Activated T-helper 9 cell treated with anti-CD3 and anti-CD28 coated beads, Interleukin-2, amount 50 U/mL, for 16 hours (primary cell): ENCODE measurements around the gene ATP9B.
"Not testable (repeated sequence)": the region's sequence is repeated elsewhere in the genome, so short reads cannot be mapped to it uniquely, and the experiment has no call there.

Experiments
- DNase-seq: peaks from one replicate; pipeline ENCODE4 v3.0.0-alpha.2; 2020; ENCODE audit warnings: low read depth

ATP9B gene

DNA sequence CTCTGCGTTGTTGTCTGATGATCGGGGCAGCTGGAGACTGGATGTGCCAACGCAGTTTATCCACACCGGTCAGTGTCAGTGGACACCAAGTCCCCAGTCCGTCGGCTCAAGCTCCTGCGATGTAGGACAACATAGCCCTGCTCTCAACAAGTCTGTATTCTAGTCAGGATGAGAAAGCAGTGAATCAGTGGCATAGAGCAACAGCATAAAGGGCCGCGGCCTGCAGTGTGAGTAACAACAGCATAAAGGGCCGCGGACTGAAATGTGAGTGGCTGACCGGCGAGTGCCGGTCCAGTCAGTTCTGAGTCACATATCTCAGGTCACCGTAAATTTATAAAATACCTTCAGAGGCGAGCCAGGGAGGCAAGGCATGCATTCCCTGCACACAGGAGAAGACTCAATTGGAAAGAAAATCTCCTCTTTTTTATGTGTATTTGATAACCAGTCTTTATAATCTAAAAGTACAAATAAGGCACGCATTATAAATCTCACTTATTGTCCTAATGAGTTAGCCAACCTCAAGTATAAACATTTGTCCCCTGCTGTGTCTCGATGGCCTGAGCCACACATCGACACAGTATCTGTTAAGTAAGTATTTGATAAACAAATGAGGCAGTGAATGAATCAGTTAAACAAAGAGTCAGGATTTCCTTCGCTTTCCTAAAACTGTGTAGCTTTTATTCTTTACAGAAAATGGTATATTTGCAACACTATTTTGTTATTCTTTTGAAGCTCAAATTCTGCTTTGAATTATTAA lies 292.8 kb downstream of the ATP9B start:
- no peak for DNase-seq

DNA sequence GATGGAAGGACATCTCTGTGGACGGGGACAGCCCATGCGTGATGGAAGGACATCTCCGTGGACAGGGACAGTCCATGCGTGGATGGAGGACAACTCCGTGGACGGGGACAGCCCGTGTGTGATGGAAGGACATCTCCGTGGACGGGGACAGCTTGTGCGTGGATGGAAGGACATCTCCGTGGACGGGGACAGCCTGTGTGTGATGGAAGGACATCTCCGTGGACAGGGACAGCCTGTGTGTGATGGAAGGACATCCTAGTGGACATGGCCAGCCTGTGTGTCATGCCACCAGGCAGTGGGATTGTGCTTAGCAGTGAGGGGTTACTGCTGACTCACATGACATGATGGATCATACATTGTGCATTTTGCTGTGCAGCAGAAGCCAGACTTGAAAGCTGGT lies 296.5 kb downstream of the ATP9B start:
- no peak for DNase-seq

DNA sequence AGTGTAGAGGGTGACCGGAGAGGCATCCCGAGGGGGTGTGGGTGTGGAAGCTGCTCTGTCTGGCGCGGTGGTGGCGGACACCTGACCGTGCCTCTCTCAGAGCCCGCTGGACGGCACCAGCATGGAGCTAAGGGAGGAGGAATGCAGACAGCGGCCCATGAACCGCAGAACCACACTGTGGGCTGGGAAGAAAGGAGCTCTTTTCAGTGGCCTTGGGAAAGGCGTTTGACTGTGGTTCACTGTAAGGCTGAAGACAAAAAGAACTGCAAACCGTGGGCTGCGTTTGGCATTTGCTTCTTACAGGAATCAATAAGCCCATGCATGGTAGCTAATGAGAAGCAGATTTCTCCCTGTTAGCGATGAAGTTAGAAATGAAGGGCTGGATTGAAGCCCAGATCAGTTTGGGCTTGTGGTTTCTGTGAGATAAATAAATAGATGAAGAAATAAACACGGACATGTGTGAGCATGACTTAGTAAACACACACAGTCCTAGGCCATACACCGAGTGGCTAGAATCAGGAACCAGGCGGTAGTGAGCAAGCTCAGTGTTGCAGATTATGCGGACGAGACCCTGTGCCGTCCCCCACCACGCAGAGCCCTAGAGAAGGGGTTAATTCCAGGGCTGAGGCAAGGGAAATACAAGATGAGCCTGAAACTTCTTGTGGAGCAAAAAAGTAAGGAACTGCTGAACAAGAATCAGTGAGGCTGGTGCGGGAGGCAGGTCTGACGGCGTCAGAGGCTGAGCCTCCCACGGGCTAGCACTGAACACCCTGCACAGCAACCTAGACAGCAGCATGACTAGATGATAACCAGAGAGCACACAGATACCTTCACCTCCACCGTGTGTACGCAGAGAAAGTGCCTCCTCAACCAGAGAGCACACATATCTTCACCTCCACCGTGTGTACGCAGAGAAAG lies 297.2 kb downstream of the ATP9B start:
- DNase-seq: no peak

DNA sequence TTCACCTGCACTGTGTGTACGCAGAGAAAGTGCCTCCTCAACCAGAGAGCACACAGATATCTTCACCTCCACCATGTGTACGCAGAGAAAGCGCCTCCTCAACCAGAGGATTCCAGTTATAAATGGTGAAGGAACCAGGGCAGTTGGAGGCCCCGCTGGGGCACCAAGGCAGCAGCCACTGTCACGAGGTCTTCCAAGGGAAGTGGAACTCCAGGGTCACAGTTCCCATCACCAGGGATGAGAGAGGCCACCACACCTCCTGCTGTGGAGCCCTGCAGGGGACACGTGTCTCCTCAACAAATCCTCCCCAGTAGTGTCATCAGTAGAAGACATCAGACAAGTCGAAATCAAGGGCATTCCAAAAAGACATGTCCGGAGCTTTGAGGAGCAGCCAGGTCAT lies 298.3 kb downstream of the ATP9B start:
- no peak for DNase-seq

GRCh38 chr18:79367989-79368388 lies 298.8 kb downstream of the ATP9B start:
- no peak for DNase-seq

GRCh38 chr18:79368681-79369080 lies 299.5 kb downstream of the ATP9B start:
- DNase-seq: no peak

DNA sequence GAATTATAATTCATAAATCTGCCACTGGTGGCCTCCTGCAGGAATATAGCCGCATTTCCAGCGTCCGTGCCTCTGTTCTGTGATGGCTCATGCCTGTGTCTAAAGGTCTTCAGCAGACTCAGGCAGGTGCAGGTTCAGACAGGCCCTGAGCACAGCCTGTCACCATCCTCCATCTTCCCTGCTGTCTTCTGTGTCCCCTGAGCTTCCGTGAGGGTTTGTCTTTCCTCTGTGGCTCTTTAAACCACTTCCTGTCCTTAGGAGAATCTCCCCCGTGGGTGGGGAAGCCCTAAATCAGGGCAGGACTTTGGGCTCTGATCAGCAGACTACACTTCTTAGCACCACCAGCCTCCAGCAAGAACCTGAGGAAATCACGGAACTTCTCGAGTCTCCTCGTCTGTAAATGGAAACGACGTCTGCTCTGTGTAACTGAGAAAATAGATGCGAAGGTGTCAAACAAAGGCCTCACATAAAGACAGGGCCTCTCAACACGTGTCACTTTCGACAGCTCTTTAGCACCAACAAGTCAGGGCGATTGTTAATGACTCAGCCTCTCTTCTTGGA lies 302.4 kb downstream of the ATP9B start:
- no peak for DNase-seq

DNA sequence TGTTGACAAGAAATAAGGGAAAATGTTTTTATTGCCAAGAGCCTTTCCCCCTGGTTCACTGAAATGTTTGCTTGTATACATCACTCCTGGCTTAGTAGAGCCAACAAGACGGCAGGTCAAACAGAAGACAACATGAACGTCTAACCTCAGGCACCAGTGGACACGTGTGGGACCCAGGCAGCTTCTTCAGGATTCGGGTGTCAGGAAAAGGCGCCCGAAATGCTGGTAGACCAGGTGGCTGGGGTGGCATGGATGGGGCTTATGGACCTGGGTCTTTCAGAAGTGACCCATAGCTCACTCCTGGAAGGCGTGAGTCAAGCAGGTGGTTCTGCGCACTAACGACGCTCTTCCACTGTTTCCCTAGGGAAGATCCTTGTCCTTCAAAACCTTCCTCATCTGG lies 303.3 kb downstream of the ATP9B start:
- no peak for DNase-seq

DNA sequence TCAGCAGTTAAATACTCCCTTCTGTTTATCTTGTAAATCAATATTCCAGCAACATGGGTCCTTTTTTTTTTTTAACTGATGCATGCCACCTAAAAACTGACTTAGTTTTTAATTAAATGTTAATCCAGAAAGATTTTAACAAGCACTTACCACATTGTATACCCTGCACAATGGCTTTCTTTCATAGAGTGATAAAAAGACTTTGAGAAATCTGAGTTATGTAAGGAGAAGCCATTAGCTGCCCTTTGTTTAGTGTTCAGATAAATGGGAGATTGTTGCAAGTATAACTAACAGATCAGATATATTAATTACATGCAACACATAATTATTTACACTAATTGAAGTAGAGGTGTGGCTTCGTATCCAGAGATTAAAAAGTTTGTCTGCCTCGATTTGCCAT lies 303.8 kb downstream of the ATP9B start:
- DNase-seq: no peak

DNA sequence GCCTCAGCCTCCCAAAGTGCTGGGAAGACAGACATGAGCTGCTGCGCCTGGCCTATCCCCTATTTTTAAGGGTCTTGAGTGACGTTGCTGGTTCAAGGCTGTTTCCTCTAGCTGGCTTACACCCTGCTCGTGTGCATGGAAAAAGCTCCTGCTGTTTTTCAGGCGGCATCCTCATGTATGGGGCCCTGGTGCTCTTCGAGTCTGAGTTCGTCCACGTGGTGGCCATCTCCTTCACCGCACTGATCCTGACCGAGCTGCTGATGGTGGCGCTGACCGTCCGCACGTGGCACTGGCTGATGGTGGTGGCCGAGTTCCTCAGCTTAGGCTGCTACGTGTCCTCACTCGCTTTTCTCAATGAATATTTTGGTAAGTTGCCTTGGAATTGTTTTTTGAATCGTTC lies 304.5 kb downstream of the ATP9B start:
- DNase-seq: no peak

- no peak for DNase-seq
Observed at GRCh38 chr18:79374408-79375171, 305.4 kb downstream of the ATP9B start.

DNA sequence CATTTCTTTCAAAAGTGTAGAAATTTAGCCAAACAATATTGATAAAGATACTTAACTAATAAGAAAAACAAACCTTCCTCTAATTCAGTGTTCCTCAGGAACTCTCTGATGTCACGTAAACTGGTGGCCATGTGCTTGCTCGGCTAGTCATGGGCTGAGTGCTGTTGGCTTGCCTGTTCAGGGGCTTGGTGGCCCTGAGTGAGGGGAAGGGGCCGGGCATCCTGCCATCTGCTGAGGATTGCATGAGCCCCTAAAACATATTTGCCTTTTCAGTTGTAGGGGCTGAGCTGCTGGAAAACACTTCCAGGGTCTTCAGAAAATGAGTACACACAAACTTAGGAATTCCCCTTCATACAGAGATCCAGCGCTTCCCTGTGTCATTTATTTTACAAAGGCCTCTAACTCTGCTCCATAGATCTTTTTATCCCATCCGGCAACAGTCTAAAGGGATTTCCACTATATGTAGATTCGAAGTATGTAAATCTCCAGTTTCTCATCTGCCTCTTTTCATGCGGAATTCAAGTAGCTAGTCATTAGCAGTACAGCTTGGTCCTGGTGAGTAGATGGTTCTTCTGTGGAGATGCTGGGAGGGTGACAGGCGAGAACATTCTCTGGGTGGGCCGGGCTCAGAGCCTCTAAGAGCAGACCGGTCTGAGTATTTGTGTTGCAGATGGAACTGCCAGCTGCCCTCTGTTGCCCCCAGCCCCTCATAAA lies 306.4 kb downstream of the ATP9B start:
- no peak for DNase-seq

- not testable (repeated sequence) for DNase-seq
Observed at GRCh38 chr18:79376661-79377060, 307.5 kb downstream of the ATP9B start.

DNA sequence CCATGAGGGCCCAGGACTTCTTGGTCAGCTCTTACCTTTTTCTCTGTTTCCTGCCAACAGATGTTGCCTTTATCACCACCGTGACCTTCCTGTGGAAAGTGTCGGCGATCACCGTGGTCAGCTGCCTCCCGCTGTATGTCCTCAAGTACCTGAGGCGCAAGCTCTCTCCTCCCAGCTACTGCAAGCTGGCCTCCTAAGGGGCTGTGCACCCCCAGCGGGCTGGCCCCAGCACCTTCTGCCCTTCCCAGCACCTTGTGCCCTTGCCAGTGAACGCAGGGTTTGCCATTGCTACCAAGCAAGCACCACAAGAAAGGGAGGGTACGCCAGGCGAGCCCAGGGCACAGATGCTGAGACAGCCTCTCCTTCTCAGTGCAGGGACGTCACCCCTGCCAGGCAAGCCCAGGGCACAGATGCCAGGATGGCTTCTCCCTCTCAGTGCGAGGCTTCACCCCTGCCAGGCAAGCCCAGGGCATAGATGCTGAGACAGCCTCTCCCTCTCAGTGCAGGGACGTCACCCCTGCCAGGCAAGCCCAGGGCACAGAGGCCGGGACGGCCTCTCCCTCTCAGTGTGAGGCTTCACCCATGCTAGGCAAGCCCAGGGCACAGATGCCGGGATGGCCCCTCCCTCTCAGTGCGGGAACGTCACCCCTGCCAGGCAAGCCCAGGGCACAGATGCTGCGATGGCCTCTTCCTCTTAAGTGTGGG lies 308.1 kb downstream of the ATP9B start:
- no peak for DNase-seq

DNA sequence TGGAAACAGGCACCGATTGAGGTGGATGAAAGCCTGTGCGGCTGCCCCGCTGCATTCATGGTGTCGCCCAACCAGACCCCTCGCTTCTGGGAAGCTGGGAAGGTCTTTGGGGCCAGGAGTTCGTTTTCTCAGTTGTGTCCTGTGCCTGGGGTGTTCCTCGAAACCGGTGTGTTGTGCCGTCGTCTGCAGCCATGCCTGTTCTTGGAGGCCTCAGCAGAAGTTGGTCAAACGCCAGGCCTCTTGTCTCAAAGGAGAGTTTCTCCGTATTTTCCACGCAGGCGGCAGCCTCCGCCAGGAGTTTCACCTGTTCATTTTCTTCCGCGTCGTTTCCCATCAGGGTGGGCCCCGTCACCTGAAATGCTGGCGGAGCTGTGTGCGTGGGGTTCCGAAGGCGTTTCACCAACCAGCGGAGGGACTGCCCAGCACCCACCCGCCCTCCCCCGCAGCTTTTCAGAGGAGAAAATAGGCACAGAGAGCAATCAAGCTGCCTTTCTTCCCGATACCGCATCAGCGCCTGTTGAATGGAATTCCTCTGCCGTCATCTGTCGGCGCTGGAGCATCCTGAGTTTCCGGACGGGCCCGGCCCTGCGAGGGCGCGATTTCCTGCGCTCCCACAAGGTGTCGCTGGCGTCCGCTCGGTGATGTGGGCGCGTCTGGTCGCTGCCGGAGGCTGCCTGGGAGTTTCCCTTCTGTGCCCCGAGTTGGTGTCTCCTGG lies 309.5 kb downstream of the ATP9B start:
- peak; percentile 79 for DNase-seq

GRCh38 chr18:79379251-79379905 lies 310.2 kb downstream of the ATP9B start:
- DNase-seq: no peak

DNA sequence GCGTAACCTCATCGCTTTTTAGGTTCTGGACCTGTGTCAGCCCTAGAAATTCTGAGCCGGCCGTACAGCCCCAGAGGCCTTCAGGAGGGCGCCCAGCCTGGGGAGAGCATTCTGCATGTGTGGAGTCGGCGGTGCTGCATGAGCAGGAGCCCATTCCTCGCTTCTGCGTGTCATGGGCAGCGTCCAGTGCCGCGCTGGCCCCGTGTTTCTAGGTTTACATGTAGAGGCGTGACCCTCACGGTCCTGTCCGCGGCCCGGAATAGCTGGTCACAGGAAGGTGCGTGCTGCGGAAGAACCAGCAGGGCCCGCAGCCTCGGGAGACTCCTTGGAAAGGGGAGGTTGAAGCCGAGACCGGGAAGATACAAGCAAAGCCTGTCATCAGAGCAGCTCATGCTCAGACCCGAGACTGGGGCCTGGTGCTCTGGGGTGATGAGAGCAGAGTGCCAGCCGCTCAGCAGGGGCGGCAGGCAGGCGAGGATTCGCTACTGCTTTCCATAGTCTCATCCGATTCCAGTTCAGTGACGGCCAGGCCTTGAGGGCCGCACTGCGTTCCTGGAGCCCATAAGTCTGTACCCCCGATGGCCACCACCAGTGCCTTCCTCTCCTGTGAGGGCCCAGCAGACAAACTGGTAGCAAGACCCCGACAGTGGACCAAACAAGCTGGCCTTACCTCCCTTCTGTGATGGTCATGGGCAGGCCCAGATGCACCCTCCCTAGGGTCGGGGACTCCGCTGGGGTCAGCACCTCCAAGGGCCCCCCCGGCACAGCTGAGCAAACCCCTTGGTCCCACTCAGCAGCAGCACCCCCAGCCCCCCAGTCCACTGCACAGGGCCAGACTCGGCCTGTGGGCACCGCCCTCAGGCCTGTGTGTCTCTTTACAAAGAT lies 311.0 kb downstream of the ATP9B start:
- DNase-seq: no peak
